Suppressor macrophage treated with lipopolysaccharide for 4 hours (primary cell): ENCODE data around the gene MARCHF10.
"Not testable (repeated sequence)": the region's sequence is repeated elsewhere in the genome, so short reads cannot be mapped to it uniquely, and the experiment has no call there.

Experiments used
- DNase-seq: peaks from one replicate; pipeline ENCODE4 v3.0.0-alpha.2; 2020

Gene MARCHF10

GRCh38 chr17:62807812-62808575, at the start of gene MARCHF10:
Gene MARCHF10, minus strand, starts transcription at chr17:62808314. Its CDS starts 6,579 bp downstream, at chr17:62801735.
- DNase-seq: no peak

GRCh38 chr17:62857526-62857925, 49.4 kb upstream of the MARCHF10 start:
- DNase-seq: no peak

GRCh38 chr17:62856594-62856993, 48.5 kb upstream of the MARCHF10 start:
- DNase-seq: no peak

- DNase-seq: no peak
These were observed 47.0 kb upstream of the MARCHF10 start for GRCh38 chr17:62855156-62855555.

- DNase-seq: no peak
These were observed 46.1 kb upstream of the MARCHF10 start for GRCh38 chr17:62854098-62854680.

- no peak for DNase-seq
These were observed 44.1 kb upstream of the MARCHF10 start for GRCh38 chr17:62852195-62852594.

- not testable (repeated sequence) for DNase-seq
These were observed 41.7 kb upstream of the MARCHF10 start for GRCh38 chr17:62849591-62850415.

- no peak for DNase-seq
These were observed 40.2 kb upstream of the MARCHF10 start for GRCh38 chr17:62848334-62848733.

GRCh38 chr17:62847426-62847825, 39.3 kb upstream of the MARCHF10 start:
- no peak for DNase-seq

GRCh38 chr17:62840871-62841270, 32.8 kb upstream of the MARCHF10 start:
- DNase-seq: no peak

- DNase-seq: not testable (repeated sequence)
These were observed 25.7 kb upstream of the MARCHF10 start for GRCh38 chr17:62833816-62834215.

GRCh38 chr17:62832405-62832804, 24.3 kb upstream of the MARCHF10 start:
- DNase-seq: no peak

GRCh38 chr17:62831066-62831465, 23.0 kb upstream of the MARCHF10 start:
- peak; percentile 28 for DNase-seq

GRCh38 chr17:62827746-62828485, 19.8 kb upstream of the MARCHF10 start:
- DNase-seq: peak; percentile 75

GRCh38 chr17:62826956-62827355, 18.8 kb upstream of the MARCHF10 start:
- DNase-seq: no peak

- DNase-seq: no peak
These were observed 17.1 kb upstream of the MARCHF10 start for GRCh38 chr17:62825182-62825581.

GRCh38 chr17:62824290-62825131, 16.4 kb upstream of the MARCHF10 start:
- DNase-seq: no peak

- no peak for DNase-seq
These were observed 15.2 kb upstream of the MARCHF10 start for GRCh38 chr17:62823111-62823893.

GRCh38 chr17:62822080-62822904, 14.2 kb upstream of the MARCHF10 start:
- DNase-seq: no peak
